Activated naive CD8-positive, alpha-beta T cell (primary cell): Measurements from ENCODE around the gene C1orf159.
"Not testable (repeated sequence)": the region's sequence is repeated elsewhere in the genome, so short reads cannot be mapped to it uniquely, and the experiment has no call there.

Experiments
- H3K27ac Mint-ChIP-seq: one replicate; pipeline ENCODE4 v1.8.0; 2021; ENCODE audit warnings: mixed read lengths
- H3K27me3 Mint-ChIP-seq: one replicate; pipeline ENCODE4 v1.8.0; 2021; ENCODE audit warnings: mixed read lengths
- H3K36me3 Mint-ChIP-seq: one replicate; pipeline ENCODE4 v1.8.0; 2021; ENCODE audit warnings: mixed read lengths
- H3K4me1 Mint-ChIP-seq: one replicate; pipeline ENCODE4 v1.8.0; 2021; ENCODE audit warnings: low read depth, mixed read lengths
- H3K4me3 Mint-ChIP-seq: one replicate; pipeline ENCODE4 v1.8.0; 2021; ENCODE audit warnings: mild to moderate bottlenecking, mixed read lengths
- H3K9me3 Mint-ChIP-seq: one replicate; pipeline ENCODE4 v1.8.0; 2021; ENCODE audit warnings: low read depth, mixed read lengths

C1orf159 gene

DNA sequence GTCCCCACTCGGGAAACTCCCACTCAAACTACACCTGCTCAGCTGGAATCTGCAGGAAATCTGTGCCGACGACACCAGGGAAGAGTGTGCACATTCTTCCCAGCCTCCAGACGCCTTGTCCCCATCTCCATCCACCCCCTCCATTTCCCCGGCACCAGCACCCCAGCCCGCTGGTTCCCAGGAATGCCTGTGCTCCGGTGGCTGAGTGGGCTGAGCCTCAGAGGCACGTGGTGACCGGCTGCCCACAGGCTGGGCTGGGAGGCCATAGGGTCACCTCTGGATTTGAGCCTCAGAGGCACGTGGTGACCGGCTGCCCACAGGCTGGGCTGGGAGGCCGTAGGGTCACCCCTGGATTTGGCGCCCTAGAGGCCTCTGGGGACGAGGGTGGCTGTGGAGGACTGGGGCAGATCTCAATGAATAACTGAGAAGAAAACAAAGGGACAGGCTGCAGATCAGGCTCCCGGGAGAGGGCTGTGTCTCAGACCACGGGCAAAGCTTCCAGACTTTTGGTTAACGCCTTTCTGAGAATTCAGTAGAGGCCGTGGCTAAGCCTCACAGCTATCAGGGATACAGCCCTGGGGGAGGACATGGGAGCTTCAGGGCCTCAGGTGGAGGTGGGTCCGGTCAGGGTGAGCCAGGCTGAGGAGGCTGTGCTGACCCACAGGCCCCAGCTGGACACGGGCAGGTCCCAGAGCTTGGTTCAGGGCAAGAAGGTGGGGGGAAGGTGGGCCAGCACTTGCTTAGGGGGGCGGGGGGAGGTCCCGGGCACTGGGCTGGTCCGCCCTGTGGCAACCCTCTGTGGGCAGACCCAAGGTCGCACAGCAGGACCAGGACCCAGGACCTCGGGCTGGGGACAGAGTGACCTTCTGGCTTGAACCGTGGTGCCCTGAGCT lies 40.5 kb upstream of the C1orf159 start:
- Mint-ChIP-seq H3K9me3 (peaks cover 6% of the 10 kb centered on the region), H3K27ac (peak overlapping the region; percentile 28), H3K36me3 (no peaks in the 10 kb centered on the region), H3K27me3 (no peaks in the 10 kb centered on the region), H3K4me1 (no peaks in the 10 kb centered on the region), H3K4me3 (peak overlapping the region; percentile 62)

DNA sequence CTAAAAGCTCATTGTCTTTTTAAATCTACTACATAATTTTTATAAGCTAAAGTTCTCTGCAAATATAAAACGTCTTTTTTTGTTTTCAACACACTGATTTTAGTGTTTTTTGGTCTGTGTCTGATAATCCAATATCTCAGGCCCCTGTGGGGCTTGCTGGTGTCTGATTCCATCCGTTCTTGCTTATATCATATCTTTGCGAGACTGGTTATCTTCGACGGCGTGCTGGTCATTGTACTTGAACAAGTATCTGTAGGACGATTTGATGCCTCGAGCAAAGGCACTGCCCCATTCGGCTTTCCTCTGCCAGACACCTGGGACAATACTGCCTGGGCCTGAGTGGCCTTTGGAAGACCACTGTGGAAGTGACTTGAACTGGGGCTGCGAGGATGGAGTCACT lies 39.4 kb upstream of the C1orf159 start:
- Mint-ChIP-seq H3K4me3 (no peak overlapping the region), H3K27ac (no peak overlapping the region), H3K4me1 (no peaks in the 10 kb centered on the region), H3K27me3 (no peaks in the 10 kb centered on the region), H3K9me3 (peaks cover 6% of the 10 kb centered on the region), H3K36me3 (no peaks in the 10 kb centered on the region)

DNA sequence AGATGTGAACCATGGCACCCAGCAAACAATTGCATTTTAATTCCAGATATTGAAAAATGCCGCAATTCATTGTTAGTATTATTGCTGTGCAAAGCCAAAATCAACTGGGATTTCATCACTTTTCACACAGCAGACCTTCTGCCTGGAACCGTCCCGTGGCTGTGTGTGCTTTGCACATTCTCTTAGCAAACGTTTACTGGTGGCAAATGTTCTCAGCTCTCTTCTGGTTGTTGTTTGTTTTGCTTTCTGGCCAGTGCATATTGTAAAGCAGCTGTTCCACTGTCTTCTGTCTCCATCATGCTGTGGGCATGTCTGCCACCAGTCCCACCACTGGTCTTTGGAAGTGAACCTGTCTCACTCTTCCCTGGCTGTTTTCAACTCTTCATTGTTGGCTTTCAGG lies 38.0 kb upstream of the C1orf159 start:
- no peaks in the 10 kb centered on the region for H3K36me3 Mint-ChIP-seq
- no peaks in the 10 kb centered on the region for H3K4me1 Mint-ChIP-seq
- H3K27me3 Mint-ChIP-seq = no peaks in the 10 kb centered on the region
- H3K9me3 Mint-ChIP-seq = peaks cover 6% of the 10 kb centered on the region
- no peak overlapping the region for H3K4me3 Mint-ChIP-seq
- peak overlapping the region; percentile 41 for H3K27ac Mint-ChIP-seq

DNA sequence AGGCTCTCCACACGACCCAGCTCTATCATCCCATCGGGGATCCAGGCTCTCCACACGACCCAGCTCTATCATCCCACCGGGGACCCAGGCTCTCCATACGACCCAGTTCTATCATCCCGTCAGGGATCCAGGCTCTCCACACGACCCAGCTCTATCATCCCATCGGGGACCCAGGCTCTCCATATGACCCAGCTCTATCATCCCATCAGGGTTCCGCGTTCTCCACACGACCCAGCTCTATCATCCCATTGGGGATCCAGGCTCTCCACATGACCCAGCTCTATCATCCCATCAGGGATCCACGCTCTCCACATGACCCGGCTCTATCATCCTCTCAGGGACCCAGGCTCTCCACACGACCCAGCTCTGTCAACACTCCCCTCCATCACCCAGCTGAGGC lies 37.3 kb upstream of the C1orf159 start:
- peak overlapping the region; percentile 51 for H3K27ac Mint-ChIP-seq
- not testable (repeated sequence) for H3K36me3 Mint-ChIP-seq, H3K27me3 Mint-ChIP-seq, H3K4me1 Mint-ChIP-seq, H3K9me3 Mint-ChIP-seq, H3K4me3 Mint-ChIP-seq

DNA sequence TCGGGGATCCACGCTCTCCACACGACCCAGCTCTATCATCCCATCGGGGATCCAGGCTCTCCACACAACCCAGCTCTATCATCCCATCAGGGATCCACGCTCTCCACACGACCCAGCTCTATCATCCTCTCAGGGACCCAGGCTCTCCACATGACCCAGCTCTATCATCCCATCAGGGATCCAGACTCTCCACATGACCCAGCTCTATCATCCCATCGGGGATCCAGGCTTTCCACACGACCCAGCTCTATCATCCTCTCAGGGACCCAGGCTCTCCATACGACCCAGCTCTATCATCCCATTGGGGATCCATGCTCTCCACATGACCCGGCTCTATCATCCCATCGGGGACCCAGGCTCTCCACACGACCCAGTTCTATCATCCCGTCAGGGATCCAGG lies 36.5 kb upstream of the C1orf159 start:
- not testable (repeated sequence) for H3K27me3 Mint-ChIP-seq, H3K9me3 Mint-ChIP-seq, H3K36me3 Mint-ChIP-seq, H3K4me3 Mint-ChIP-seq, H3K4me1 Mint-ChIP-seq
- H3K27ac Mint-ChIP-seq = peak overlapping the region; percentile 81

DNA sequence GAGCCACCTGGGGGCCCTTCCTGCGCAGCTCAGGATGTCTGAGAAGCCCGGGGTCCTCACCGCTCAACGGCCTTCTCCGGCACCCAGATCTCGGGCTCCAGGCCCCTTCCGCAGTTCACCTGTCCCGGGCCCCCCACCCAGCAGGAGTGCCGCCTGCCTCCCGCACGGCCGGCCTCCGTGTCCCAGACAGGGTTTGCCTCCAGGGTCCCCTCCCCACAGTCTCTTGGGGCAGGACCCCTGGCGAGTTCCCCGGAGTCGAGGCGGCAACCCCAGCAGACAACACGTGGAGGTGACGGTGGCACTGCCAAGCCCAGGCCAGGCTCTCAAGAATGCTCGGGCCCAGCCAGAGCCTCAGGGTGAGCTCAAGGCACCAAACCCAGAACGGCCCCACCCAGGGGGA lies 35.4 kb upstream of the C1orf159 start:
- H3K27me3 Mint-ChIP-seq = no peaks in the 10 kb centered on the region
- H3K27ac Mint-ChIP-seq = no peak overlapping the region
- no peaks in the 10 kb centered on the region for H3K36me3 Mint-ChIP-seq
- H3K4me3 Mint-ChIP-seq = no peak overlapping the region
- no peaks in the 10 kb centered on the region for H3K4me1 Mint-ChIP-seq
- H3K9me3 Mint-ChIP-seq = peaks cover 6% of the 10 kb centered on the region

DNA sequence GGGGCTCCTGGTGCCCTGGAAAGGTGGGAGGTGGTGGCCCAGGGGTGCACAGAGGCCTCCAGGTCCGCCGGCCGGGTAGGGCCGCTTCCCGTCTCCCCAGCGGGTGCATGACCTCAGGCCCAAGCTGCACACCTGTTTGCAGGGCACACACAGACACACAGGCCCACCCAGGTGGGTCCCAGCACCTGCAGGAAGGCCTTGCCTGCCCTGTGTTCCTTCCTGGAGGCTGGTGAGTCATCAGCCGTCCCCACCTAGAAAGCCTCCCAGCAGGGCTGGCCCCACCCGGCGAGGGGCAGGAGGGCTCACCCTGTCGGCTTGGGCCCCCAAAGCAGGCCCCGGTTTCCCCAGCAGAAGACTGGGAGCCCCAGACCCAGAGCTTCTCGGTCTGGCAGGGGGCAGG lies 34.2 kb upstream of the C1orf159 start:
- no peaks in the 10 kb centered on the region for H3K36me3 Mint-ChIP-seq
- H3K27me3 Mint-ChIP-seq = no peaks in the 10 kb centered on the region
- no peak overlapping the region for H3K4me3 Mint-ChIP-seq
- peaks cover 6% of the 10 kb centered on the region for H3K9me3 Mint-ChIP-seq
- no peaks in the 10 kb centered on the region for H3K4me1 Mint-ChIP-seq
- no peak overlapping the region for H3K27ac Mint-ChIP-seq

DNA sequence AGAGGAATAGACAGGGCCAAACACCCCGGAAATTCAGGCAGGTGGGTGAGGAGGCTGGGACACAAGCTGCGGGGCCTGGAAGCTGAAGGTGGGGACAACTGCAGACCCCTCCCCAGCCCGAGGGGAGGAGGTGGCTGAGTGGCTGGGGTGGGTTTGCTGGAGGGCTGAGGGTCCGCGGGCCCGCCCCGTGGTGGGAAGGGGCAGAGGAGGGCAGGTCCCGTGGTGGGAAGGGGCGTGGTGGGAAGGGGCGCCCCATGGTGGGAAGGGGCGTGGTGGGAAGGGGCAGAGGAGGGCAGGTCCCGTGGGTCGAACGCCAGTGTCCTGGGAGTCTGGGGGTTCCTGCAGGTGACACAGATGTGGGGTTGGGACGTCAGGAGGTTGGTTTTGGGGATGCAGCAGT lies 33.5 kb upstream of the C1orf159 start:
- Mint-ChIP-seq H3K4me1 (no peaks in the 10 kb centered on the region), H3K9me3 (peaks cover 6% of the 10 kb centered on the region), H3K4me3 (no peak overlapping the region), H3K36me3 (no peaks in the 10 kb centered on the region), H3K27me3 (no peaks in the 10 kb centered on the region), H3K27ac (no peak overlapping the region)

DNA sequence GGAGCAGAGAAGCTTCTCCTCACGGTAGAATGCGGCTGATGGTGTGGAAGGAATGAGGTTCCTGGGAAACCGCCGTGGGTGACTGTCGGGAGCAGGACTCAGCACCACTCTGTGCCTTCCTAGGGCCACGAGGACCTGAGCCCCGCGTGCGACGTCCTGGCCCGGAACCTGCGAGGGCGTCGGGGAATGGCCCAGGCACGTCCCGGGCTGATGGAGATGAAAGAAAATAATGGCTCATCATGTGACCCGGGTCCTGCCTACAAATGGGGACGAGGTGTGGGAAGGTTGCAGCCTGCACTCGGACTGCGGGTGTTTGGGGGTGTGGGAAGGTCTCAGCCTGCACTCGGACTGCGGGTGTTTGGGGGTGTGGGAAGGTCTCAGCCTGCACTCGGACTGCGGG lies 32.7 kb upstream of the C1orf159 start:
- Mint-ChIP-seq H3K27me3 (no peaks in the 10 kb centered on the region), H3K4me3 (no peak overlapping the region), H3K36me3 (no peaks in the 10 kb centered on the region), H3K4me1 (peaks cover 6% of the 10 kb centered on the region), H3K27ac (no peak overlapping the region), H3K9me3 (peaks cover 6% of the 10 kb centered on the region)

DNA sequence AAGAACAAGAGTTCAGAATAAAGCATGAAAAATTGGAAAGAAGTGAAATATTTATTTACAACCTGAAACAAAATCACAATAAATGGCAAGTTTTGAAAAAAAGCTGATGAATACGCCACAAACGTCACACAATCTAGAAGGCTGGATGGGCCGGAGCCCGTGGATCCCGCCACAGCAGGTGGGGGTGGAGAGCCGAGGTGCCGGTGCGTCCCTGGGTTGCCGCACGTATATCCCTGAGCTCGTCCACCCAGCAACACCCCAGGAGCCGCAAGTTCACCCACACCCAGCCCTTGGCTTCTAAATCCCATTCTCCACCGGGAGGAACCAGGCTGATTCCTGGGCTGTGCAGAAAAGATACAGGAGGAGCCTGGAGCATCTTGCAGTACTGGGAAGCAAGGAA lies 32.2 kb upstream of the C1orf159 start:
- H3K27ac Mint-ChIP-seq = no peak overlapping the region
- no peak overlapping the region for H3K4me3 Mint-ChIP-seq
- peaks cover 2% of the 10 kb centered on the region for H3K9me3 Mint-ChIP-seq
- H3K27me3 Mint-ChIP-seq = no peaks in the 10 kb centered on the region
- H3K36me3 Mint-ChIP-seq = no peaks in the 10 kb centered on the region
- H3K4me1 Mint-ChIP-seq = peaks cover 6% of the 10 kb centered on the region

DNA sequence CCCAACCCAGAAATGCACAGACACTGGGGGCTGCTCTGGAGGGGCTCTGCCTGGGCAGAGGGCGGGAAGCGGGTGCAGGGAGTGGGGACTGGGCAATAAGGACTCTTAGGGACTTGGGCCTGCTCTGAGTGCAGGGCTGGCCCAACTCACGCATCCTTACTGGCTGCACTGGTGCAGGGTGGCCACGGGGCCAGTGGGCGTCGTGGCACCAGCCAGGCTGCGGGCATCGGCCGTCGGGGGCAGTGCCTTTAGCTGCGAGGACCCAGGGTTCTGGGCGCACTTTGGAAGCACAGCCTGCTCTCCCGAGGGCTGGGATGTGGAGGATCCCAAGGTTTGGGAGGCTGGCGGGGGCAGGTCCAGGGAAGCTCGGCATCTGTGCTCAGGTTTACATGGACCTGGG lies 30.7 kb upstream of the C1orf159 start:
- Mint-ChIP-seq H3K27me3 (no peaks in the 10 kb centered on the region), H3K4me3 (no peak overlapping the region), H3K27ac (no peak overlapping the region), H3K4me1 (peaks cover 10% of the 10 kb centered on the region), H3K36me3 (no peaks in the 10 kb centered on the region), H3K9me3 (no peaks in the 10 kb centered on the region)

DNA sequence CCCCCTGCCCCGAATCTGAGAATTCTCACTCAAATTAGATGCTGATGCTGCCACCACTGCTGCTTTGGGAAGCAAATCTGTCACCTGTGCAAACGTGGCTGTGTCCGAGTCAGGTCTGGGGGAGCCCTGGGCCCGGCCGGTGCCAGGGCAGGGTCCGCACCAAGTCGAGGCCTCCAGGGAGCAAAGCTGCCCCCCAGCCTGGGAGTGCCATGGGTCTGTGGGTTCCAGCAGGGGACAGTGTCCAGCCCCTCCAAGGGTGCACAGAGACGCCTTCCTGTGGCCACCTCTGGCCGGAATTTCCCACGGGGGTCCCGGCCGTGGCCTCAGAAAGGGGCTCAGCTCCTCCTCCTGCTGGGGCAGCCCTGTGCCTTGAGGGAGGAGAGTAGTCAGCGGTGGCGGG lies 30.1 kb upstream of the C1orf159 start:
- H3K27ac Mint-ChIP-seq = no peak overlapping the region
- no peaks in the 10 kb centered on the region for H3K9me3 Mint-ChIP-seq
- no peak overlapping the region for H3K4me3 Mint-ChIP-seq
- no peaks in the 10 kb centered on the region for H3K27me3 Mint-ChIP-seq
- H3K36me3 Mint-ChIP-seq = no peaks in the 10 kb centered on the region
- peaks cover 10% of the 10 kb centered on the region for H3K4me1 Mint-ChIP-seq

DNA sequence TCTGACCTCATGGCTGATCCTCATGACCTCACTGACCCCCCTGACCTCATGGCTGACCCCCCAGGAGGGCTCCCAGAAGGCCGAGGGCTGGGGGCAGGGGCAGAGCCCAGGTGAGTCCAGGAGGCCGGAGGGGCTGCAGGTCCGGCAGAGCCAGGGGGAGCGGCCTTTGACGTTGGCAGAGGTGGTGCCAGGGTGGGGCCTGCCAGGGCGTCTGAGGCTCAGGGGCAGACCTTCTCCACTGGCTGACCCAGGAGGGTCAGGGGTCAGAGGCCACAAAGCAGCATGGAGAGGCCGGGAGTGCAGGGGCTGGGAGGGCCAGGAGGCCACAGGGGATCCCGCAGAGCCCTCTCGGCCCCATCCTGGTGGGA lies 29.6 kb upstream of the C1orf159 start:
- H3K4me3 Mint-ChIP-seq = no peak overlapping the region
- H3K36me3 Mint-ChIP-seq = no peaks in the 10 kb centered on the region
- no peak overlapping the region for H3K27ac Mint-ChIP-seq
- H3K27me3 Mint-ChIP-seq = no peaks in the 10 kb centered on the region
- peaks cover 10% of the 10 kb centered on the region for H3K4me1 Mint-ChIP-seq
- no peaks in the 10 kb centered on the region for H3K9me3 Mint-ChIP-seq

DNA sequence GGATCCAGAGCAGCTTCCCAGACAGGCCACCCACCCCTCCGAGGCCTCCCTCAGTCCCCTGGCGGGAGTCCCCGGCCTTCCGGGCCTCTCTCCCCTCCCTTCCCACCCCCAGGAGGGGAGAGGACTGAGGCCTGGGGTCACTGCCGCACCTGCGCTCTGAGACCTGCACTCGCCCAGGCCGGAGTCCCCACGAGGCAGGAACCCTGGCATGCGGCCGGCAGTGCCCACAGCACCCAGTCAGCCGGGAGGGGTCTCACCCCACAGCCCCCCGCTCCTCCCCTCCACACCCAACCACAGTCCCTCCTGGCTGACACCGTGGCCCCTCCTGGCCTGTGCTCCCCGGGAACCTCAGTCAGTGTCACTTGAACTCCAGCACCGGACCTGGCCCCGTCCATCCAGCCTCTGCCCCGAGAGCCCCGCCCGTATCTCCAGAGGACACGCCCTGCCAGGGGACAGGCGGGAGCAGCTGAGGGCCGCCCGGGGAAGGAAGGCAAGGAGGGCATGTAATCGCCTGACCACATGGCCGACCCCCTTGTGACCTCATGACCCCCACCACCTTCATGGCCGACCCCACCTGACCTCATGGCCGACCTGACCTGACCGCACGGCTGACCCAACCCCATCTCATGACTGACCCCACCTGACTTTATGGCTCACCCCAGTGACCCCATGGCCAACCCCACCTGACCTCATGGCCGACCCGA lies 29.1 kb upstream of the C1orf159 start:
- H3K27ac Mint-ChIP-seq = no peak overlapping the region
- H3K27me3 Mint-ChIP-seq = no peaks in the 10 kb centered on the region

DNA sequence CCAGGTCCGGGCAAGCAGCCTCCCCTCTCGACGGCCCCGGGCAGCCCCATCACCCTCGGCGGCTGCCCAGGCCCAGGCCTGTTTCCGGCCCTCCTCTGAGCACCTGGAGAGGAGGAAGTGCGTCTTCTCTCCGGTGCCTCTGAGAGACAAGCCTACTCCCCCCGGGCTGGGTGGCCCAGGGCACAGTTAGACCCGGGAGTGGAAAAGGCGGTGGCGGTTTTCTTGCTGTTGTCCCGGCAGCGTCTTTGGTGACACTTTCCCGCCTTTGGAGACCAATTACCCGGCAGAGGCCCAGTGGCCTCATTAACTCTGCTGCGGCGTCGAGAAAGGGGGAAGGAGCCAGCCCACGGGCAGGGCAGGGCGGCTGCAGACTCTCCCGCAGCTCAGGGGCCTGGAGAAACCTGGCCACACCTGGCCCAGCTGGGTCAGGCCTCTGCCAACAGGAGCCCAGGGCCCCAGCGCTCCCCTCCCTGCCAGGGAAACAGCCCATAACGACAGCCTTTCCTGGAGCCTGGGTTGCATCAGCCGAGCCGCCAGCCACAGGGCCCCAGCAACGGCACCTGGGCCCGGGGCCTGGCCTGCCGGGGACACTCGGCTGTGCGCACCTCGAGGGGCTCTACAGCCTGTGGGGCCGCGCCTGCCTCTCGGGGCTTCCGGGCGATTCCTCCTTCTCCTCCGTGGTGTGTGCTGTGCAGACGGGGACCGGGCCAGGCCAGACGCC lies 28.4 kb upstream of the C1orf159 start:
- Mint-ChIP-seq H3K4me3 (no peak overlapping the region), H3K27ac (peak overlapping the region; percentile 89), H3K9me3 (no peaks in the 10 kb centered on the region), H3K4me1 (peaks cover 10% of the 10 kb centered on the region), H3K36me3 (no peaks in the 10 kb centered on the region), H3K27me3 (no peaks in the 10 kb centered on the region)

More for the DNA sequence above, 29.1 kb upstream of the C1orf159 start:
- no peaks in the 10 kb centered on the region for H3K9me3 Mint-ChIP-seq
- no peaks in the 10 kb centered on the region for H3K36me3 Mint-ChIP-seq
- no peak overlapping the region for H3K4me3 Mint-ChIP-seq
- H3K4me1 Mint-ChIP-seq = peaks cover 10% of the 10 kb centered on the region
